22Rv1 (cell line): Measurements from ENCODE around the gene CDC42SE1.

Experiments
- CTCF ChIP-seq: fragments of 450-650 bp; IDR thresholded peaks from 2 replicates; pipeline ENCODE4 v1.5.1; 2017; ENCODE audit warnings: mild to moderate bottlenecking
- ZFX ChIP-seq: fragments of 450-650 bp; IDR thresholded peaks from 2 replicates; pipeline ENCODE4 v1.6.1; 2017; ENCODE audit warnings: antibody characterized with exemption, borderline replicate concordance

GRCh38 chr1:151061704-151062103, 2.3 kb upstream of the CDC42SE1 start:
- TF ChIP-seq CTCF (no peak), ZFX (no peak)
